GM18858 (cell line): Measurements from ENCODE around the gene NPLOC4.

Experiments used
- ATAC-seq: cut with Tn5 transposase; IDR thresholded peaks from one replicate; pipeline ENCODE4 v1.9.1; 2021; ENCODE audit not compliant: unreplicated experiment

The NPLOC4 gene

GRCh38 chr17:81568416-81568815, 68.5 kb downstream of the NPLOC4 start:
- no peak for ATAC-seq

DNA sequence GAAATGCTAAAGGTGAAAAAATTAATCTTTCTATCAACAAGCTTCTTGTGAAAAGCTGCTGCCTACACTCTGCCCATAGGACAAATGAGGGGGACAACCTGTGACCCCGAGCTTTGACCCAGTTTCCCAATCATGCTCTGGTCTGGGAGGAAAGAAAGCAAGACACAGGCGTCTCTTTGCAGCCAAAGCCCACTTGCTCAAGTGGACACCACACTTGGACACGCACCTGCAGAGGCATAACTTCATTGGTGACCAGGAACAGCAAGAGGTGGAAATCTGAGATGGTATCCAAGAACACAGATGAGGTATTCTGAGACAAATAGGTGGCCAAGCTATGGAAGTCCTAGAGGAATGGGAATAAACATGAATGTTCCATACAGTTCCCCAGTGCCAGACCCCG, 69.7 kb downstream of the NPLOC4 start:
- ATAC-seq, result no peak

DNA sequence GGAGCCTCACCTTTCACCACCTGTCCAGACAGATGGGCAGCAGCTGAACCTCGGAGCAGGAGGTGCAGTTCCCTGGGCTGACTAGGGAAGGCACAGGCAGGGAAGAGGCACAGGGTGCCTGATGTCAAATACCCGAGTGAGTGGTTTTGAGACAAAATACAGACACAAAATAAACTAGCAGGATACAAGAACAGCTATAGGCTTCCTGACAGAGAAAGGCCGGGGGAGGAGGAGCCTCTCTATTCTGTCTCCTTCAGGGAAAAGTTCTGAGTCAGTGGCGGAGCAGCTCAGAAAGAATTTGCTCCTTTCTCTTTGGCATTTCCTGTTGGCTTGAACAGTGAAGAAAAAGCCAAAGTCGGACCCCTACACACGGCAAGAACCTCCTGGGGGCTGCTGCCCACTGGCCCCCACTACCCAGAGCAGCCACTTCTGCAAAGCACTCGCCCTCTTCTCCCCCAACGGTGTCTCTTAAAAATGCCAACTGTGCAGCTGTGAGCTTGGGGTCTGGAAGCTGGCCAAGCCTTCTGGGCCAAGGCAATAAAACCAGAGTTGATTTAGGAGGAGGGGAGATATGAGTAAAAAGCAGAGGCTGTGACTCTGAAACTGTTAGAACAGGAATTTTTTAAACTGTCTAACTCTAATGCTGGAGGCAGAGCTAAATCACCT, 70.3 kb downstream of the NPLOC4 start:
- ATAC-seq, result no peak

- no peak for ATAC-seq
Observed at GRCh38 chr17:81565231-81565630, 71.7 kb downstream of the NPLOC4 start.

- no peak for ATAC-seq
Observed at GRCh38 chr17:81564778-81565177, 72.1 kb downstream of the NPLOC4 start.

DNA sequence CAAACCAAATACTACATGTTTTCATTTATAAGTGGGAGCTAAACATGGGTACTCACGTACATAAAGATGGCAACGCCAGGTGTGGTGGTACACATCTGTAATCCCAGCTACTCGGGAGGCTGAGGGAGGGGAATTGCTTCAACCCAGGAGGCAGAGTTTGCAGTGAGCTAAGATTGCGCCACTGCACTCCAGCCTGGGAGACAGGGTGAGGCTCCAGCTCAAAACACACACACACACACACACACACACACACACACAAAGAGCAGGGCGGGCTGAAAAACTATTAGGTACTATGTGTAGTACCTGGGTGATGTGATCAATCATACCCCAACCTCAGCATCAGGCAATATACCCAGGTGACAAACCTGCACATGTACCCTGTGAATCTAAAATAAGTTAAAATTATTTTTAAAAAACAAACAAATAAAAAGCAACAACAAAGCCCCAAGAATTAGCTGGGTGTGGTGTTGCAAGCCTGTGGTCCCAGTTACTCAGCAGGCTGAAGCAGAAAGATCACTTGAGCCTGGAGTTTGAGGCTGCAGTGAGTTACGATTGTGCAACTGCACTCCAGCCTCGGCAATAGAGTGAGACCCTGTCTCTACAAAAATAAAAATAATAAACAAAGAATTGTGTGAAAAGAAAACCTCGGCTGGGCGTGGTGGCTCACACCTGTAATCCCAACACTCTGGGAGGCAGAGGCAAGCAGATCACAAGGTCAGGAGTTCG, 72.9 kb downstream of the NPLOC4 start:
- no peak for ATAC-seq

- ATAC-seq, result no peak
Observed at GRCh38 chr17:81561494-81561885, 75.4 kb downstream of the NPLOC4 start.

GRCh38 chr17:81558941-81559806, 77.7 kb downstream of the NPLOC4 start:
- no peak for ATAC-seq

- no peak for ATAC-seq
Observed at GRCh38 chr17:81558115-81558468, 78.8 kb downstream of the NPLOC4 start.

DNA sequence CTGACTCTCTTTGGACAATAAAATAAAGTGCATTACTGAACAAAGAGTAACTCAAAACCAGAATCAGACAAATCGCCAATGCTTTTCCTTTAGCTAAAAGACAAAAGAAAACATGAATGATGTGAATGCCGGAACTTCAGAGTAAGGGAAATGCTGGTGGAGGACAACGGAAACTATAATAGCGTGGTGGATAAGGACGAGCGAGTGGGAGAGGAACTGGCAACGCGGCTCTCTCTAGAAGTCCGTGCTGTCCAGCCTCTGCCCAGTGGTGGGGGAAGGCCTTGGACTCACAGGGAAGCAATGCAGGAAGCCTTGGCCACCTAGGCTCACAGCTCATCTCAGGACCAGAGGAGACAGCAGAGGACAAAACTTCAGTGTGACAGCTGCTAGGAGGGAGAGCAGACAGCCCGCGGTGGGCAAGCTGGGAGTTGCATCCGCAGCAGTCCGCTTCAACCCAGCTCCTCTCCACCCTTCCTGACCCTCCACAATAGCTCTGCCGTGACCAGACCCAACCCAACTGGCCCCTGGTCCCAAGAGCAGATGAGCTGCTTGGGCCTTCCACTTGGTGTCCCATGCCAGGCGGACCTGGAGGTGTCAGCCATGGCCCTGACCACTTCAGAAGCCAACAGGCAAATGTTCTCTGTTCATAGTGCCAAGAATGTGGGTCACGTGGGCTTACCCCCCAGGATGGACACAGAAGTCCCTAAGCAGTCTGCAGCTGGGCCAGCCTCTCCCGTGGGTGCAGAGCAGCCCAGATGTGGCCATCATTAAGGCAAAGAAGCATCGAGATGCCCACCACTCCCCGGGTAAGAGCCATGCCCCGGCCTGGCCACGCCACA, 79.4 kb downstream of the NPLOC4 start:
- ATAC-seq, result no peak

DNA sequence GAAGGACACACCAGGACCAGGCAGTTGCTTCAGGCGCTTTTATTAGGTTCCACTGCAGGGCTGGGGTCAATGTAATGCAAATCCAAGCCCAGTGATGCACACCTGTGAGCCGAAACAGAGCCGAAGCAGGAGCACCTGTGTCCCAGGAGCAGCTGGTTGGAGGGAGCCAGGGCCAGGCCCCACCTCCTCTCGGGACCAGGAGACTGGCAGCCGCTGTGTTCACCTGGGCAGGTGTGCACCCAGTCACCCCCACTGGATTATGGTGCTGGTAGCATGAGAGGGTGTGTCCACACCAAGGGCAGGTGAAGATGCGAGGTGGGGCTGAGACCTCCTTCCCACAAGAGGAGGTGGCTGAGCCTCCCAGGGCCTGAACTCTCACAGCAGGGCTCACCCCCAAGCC, 80.0 kb downstream of the NPLOC4 start:
- ATAC-seq, result no peak

DNA sequence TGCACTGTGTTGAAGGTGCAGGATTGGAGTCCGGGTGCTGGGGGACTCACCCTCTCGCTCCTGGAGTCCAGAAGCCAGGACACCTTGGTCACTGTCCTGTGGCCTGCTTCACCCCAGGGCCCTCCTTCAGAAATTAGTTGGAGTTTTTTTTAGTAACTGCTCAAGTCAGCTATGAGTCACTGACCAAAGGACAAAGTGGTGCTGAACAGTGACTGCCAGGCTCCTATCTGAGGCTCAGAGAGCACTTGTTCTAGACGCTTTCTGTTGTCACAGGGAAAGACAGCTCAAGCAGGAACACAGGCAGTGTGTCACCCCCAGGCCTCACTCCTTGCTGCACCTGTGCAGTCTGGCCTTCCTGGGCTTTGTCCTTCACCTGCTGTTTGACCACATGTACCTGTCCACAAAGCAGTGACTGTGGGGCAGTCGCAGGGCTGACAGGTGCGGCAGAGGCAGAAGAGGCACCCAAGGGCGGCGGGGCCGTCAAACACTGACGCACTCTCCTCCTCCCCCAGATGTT, 80.7 kb downstream of the NPLOC4 start:
- no peak for ATAC-seq

GRCh38 chr17:81553616-81554181, 83.2 kb downstream of the NPLOC4 start:
- no peak for ATAC-seq

- no peak for ATAC-seq
Observed at GRCh38 chr17:81553018-81553615, 83.8 kb downstream of the NPLOC4 start.

DNA sequence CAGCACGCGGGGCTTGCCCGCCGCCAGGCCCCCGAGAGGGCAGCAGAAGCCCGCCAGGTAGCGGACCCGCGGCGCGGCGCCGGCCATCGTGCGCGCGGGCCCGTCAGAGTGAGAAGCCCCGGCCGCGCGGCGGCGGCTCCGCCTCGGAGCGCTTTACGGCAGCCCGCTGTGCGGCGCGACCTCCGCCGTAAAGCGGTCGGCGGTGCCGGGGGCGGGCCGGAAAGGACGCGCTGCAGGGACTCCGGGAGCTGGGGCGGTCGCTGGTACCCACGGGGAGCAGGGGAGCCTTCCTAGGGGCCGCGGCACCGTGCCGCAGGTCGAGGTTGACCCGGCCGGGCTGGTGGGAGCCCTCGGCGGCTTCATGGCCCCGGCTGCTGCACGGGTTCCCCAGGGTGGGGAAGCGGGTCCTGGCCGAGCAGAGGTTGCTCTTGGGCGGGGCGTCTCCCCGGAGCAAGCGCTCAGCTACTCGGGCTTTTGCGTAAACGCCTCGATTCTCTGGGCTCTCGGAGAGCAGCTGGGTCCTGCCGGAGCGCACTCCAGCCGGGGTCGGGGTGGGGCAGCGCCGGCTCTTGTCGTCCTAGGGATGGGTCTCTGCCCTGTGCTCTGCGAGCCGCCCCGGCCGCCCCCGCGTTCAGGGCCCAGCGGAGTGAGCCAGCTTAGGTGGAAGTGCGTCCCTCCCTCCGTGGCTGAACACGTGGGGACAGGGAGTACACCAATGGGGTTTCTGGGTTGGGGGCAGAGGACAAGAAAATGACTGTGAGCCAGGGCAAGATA, 84.5 kb downstream of the NPLOC4 start, which contains the start of gene FAAP100:
TSS of gene FAAP100 (minus strand) at position 110 of the 774 bp plus-strand sequence. CDS start at position 87, 23 bp downstream.
- ATAC-seq, result no peak

DNA sequence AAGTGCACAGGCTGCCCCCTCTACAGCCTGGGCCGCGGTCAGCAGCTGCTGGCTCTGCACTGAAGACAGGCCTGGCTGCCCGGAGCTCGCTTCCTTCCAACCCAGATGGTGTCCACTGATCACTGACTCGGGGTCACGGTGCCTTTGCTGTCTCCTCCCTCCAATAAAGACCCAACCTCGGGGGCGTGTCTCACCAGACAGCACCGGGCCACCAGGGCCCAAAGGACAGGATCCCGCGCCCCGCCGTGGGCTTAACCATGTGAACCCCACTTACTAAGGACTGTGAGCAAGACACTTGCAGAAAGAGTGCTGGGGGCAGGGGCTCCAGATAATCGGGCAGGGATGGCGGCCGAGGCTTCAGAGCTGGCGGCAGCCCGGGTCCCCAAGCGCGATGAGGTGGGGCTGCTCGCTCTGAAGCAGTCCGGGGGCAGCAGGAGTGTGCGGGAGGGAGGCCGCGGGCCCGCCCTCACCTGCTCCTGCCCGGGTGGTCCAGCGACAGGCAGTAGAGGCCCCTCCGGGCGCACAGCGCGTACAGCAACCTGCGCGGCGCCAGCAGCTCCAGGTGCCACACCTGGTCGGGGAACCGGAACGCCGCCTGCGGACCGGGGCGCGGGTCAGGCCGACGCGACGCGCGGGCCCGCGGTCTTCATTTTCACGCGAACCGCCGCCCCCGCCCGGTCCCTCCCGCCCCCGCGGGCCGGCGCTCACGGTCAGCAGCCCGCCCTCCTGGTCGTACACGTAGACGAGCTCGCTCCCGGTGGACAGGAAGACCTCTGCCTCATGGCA, 85.3 kb downstream of the NPLOC4 start:
- no peak for ATAC-seq

DNA sequence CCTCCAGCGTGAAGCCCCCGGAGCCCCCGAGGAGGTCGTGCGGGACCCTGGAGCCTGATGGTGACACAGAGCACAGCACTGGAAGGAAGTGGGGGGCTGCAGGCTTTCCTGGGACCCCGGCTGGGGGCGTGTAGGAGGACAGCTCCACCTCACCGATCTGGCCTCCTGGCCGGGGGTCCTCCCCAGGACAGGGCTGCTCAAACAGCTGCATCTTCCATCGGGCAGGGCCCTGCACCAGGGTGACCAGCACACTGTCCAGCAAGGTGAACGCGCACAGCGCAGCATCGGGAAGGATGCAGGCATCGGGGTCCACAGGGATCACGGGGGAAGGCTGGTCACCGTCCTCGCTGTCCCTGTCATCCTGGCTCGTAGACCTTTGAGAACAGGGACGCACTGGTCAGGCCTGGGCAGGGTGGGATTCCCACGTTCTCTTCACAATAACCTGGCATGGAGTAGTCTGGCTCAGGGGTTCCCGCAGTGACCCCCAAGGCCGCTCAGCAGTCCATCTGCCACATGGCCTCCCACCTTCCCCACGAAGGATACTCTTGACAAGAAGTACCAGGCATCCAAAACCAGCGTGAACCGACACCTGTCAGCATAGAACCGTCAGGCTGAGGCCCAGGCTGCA, 86.0 kb downstream of the NPLOC4 start:
- no peak for ATAC-seq

DNA sequence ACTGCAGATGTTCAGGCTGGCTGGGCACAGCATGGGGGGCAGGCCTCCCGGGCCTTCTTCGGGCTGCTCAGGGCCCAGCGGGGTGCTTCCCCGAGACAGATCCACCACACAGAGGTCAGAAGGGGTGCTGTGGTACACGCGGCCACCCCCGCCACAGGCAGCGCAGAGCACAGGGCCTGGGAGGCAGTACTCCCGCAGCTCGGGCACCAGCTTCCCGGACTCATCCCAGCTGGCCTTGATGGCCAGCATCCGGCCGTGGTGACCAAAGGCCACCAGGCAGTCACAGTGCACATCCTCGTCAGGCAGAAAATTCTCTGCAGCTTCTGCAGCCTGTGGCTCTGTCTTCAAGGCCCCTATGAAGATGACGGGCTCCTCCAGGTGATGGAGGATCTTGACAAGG, 86.6 kb downstream of the NPLOC4 start:
- ATAC-seq, result no peak
